GM12878 (cell line): Measurements from ENCODE around the gene FAF1.

Experiments
- ASH2L ChIP-seq: fragments of 300-600, 200-600 bp; sonication (generic); IDR thresholded peaks from 2 replicates; pipeline ENCODE4 v1.6.1; 2017; ENCODE audit warnings: low read depth, mild to moderate bottlenecking, borderline replicate concordance
- EP300 ChIP-seq, 2 experiments: fragments of 150-350 bp in 1 of 2; IDR thresholded peaks; 2 replicates each; pipeline ENCODE4 v1.6.1; 2011 to 2012; ENCODE audit warnings: low read depth in 2 of 2, low read length in 2 of 2, borderline replicate concordance in 1 of 2, improper control_type of control experiment in 1 of 2, inconsistent platforms in 1 of 2; ENCODE audit not compliant: control insufficient read depth in 1 of 2
- NFIC ChIP-seq: IDR thresholded peaks from 2 replicates; pipeline ENCODE4 v1.6.1; 2012; ENCODE audit warnings: low read depth, mild to moderate bottlenecking, inconsistent platforms, low read length, moderate library complexity
- NR2C2 ChIP-seq: IDR thresholded peaks from 2 replicates; pipeline ENCODE4 v1.6.1; 2011; ENCODE audit warnings: borderline replicate concordance, low read depth; ENCODE audit not compliant: control insufficient read depth, insufficient read length
- POLR2A ChIP-seq: IDR thresholded peaks from 2 replicates; pipeline ENCODE4 v1.6.1; 2011; ENCODE audit warnings: low read depth, mild to moderate bottlenecking, low read length
- RAD21 ChIP-seq: IDR thresholded peaks from 2 replicates; pipeline ENCODE4 v1.6.1; 2011; ENCODE audit warnings: mild to moderate bottlenecking, low read depth, low read length, moderate library complexity; ENCODE audit not compliant: insufficient read depth
- RB1 ChIP-seq: fragments of 450-650 bp; formaldehyde crosslinking; IDR thresholded peaks from 2 replicates; pipeline ENCODE4 v1.6.1; 2017; ENCODE audit warnings: mild to moderate bottlenecking, borderline replicate concordance
- YY1 ChIP-seq: IDR thresholded peaks from 2 replicates; pipeline ENCODE4 v1.6.1; 2011; ENCODE audit warnings: low read depth, mild to moderate bottlenecking, low read length
- TF ChIP-seq, protein P1 (sequence below), 3 experiments: IDR thresholded peaks in 2 of 3; conservative IDR thresholded peaks in 1 of 3; 2 replicates each; pipeline ENCODE4 v1.5.1; 2011; ENCODE audit warnings: low read depth in 3 of 3, low read length in 3 of 3, mild to moderate bottlenecking in 3 of 3, control low read depth in 2 of 3, moderate library complexity in 2 of 3, inconsistent platforms in 1 of 3, mixed read lengths in 1 of 3; ENCODE audit not compliant: control insufficient read depth in 2 of 3, insufficient read depth in 1 of 3; ENCODE audit errors: extremely low read depth in 1 of 3

GRCh38 chr1:50787266-50787665 lies 172.8 kb downstream of the FAF1 start:
- TF ChIP-seq, protein P1, sequence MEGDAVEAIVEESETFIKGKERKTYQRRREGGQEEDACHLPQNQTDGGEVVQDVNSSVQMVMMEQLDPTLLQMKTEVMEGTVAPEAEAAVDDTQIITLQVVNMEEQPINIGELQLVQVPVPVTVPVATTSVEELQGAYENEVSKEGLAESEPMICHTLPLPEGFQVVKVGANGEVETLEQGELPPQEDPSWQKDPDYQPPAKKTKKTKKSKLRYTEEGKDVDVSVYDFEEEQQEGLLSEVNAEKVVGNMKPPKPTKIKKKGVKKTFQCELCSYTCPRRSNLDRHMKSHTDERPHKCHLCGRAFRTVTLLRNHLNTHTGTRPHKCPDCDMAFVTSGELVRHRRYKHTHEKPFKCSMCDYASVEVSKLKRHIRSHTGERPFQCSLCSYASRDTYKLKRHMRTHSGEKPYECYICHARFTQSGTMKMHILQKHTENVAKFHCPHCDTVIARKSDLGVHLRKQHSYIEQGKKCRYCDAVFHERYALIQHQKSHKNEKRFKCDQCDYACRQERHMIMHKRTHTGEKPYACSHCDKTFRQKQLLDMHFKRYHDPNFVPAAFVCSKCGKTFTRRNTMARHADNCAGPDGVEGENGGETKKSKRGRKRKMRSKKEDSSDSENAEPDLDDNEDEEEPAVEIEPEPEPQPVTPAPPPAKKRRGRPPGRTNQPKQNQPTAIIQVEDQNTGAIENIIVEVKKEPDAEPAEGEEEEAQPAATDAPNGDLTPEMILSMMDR (IDR thresholded peaks at IDR 0.05 in 2 of 3, conservative IDR thresholded peaks at IDR 0.05 in 1 of 3; ENCODE audit: control insufficient read depth in 2 of 3, extremely low read depth in 1 of 3, insufficient read depth in 1 of 3, low read depth in 3 of 3, low read length in 3 of 3), result no peak
- TF ChIP-seq ASH2L, result no peak
- no peak for TF ChIP-seq NFIC
- TF ChIP-seq POLR2A, result no peak
- TF ChIP-seq EP300 (IDR thresholded peaks at IDR 0.05; ENCODE audit: borderline replicate concordance in 1 of 2, control insufficient read depth in 1 of 2, low read depth in 2 of 2, low read length in 2 of 2), result no peak
- no peak for TF ChIP-seq RB1
- TF ChIP-seq NR2C2, result no peak
- no peak for TF ChIP-seq YY1
- TF ChIP-seq RAD21, result no peak
